DMS 273 (cell line): ENCODE measurements around the gene ANKRD62.
"Not testable (repeated sequence)": the region's sequence is repeated elsewhere in the genome, so short reads cannot be mapped to it uniquely, and the experiment has no call there.

Source experiments
- DNase-seq: peaks from one replicate; lab custom pipeline; 2025; ENCODE audit not compliant: unreplicated experiment; lab: John Stamatoyannopoulos, UW

The ANKRD62 gene

GRCh38 chr18:12065397-12065796 lies 28.2 kb upstream of the ANKRD62 start:
- peak; percentile 39 for DNase-seq

DNA sequence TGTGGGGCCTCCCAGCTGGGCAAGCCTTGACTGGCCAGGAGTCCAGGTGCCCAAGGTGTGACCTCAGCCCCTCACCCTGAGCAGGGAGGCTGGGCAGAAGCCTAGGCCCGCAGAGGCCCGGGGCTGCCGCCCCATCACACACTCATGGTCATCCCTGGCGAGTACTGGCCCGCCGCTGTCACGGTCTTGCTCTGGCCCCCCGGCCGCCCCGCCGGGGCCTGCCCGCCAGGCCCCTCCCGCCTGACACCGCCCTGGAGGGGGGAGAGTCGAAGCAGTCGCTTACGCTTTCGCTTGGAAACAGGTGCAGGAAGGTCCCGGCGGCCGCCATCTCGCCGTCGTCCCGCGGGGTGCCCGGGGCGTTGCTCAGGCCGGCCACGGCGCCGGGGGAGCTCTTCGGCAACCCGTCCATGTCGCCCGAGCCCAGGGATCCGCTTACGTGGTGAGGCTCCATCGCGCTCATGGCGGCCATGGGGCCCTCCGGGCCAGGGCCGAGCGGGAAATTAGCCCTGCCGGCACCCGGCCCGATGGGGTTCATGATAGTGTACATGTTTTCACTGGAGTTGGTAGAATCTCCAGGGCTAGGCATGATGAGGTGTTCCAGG lies 26.6 kb upstream of the ANKRD62 start:
- no peak for DNase-seq

DNA sequence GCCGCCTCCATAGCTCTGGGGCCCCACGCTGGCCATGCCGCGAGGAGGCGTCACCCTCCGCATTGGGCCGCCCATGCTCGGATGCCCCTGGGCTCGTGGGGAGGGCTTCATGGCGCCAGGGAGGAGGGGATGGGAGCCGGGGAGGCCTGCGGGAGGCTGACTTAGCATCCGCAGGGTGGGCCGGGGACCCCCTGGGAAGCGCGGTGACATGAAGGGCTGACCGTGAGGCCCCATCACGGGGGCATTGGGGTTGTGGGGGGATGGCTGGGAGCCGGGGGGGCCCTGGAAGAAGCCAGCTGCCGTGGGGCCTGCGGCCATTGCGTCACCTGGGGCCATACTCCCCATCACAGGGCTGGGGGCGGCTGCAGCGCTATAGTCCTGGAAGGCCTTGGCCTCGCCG lies 26.0 kb upstream of the ANKRD62 start:
- DNase-seq: no peak

GRCh38 chr18:12068316-12068949 lies 25.2 kb upstream of the ANKRD62 start:
- not testable (repeated sequence) for DNase-seq

GRCh38 chr18:12068950-12069320 lies 24.7 kb upstream of the ANKRD62 start:
- DNase-seq: no peak

- not testable (repeated sequence) for DNase-seq
These were observed 22.6 kb upstream of the ANKRD62 start for GRCh38 chr18:12071066-12071465.

GRCh38 chr18:12072996-12073395 lies 20.6 kb upstream of the ANKRD62 start:
- DNase-seq: no peak

- DNase-seq: peak; percentile 41
These were observed 18.9 kb upstream of the ANKRD62 start for GRCh38 chr18:12074736-12075135.

- peak; percentile 82 for DNase-seq
These were observed 17.1 kb upstream of the ANKRD62 start for GRCh38 chr18:12076424-12077140.

- not testable (repeated sequence) for DNase-seq
These were observed 15.6 kb upstream of the ANKRD62 start for GRCh38 chr18:12077994-12078393.

- peak; percentile 69 for DNase-seq
These were observed 14.0 kb upstream of the ANKRD62 start for GRCh38 chr18:12079491-12080237.

- no peak for DNase-seq
These were observed 8.5 kb upstream of the ANKRD62 start for GRCh38 chr18:12085136-12085535.

- DNase-seq: no peak
These were observed 7.9 kb upstream of the ANKRD62 start for GRCh38 chr18:12085786-12086185.

DNA sequence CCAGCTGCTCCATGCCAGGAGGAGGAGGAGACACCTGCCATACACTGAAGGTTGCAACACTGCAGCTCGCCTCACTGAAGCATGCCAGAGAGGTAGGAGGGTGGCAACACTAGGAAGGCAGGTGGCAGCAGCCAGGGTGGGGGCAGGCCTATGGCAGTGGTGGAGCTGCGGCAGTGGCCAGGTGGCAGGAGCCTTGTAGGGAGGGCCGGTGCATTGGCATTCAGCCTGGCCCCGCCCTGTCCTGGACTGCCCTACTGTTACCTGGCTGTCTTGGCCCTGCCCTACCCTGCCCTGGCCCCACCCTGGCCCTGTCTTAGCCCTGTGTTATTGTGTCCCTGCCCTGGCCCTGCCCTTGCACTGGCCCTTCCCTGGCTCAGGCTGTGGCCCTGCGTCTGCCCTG lies 7.4 kb upstream of the ANKRD62 start:
- DNase-seq: no peak

GRCh38 chr18:12086677-12087470 lies 6.8 kb upstream of the ANKRD62 start:
- DNase-seq: no peak

DNA sequence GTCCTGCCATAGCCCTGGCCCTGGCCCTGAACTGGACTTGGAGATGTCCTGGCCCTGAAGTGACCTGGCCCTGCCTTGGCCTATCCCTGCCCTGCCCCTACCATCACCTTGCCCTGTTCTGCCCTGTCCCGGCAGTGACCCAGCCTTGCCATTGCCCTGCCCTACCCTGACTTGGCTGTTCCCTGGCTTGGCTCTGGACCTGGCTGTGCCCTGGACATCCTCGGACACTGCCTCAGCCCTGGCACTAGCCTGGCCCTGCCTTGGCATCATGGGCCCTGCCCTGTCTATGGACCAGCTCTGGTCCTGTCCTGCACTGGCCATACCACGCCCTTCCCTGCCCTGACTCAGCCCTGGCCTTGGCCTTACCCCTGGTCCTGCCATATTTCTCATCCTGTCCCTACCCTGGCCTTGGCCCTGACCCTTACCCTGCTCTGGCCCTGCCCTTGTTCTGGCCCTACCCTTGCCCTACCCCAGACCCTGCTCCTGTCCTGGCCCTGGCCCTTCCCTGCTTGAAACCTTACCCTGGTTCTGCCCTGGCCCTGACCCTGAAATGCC lies 6.1 kb upstream of the ANKRD62 start:
- no peak for DNase-seq

DNA sequence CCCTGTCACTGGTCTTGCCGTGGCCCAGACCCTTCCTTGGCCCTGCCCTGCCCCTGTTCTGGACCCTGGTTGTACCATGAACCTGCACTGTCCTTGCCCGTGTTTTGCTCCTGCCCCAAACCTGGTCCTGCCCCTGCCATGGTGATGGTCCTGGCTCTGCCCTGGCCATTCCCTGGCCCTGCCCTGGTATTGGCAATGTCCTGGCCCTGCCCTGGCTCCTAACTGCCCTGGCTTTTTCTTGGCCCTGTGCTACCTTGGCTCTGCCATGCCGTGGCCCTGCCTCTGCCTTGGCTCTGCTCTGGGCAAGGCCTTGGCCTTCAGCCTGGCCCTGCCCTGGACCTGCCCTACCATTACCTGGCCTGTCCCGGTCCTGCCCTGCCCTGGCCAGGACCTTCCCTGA lies 5.5 kb upstream of the ANKRD62 start:
- no peak for DNase-seq

DNA sequence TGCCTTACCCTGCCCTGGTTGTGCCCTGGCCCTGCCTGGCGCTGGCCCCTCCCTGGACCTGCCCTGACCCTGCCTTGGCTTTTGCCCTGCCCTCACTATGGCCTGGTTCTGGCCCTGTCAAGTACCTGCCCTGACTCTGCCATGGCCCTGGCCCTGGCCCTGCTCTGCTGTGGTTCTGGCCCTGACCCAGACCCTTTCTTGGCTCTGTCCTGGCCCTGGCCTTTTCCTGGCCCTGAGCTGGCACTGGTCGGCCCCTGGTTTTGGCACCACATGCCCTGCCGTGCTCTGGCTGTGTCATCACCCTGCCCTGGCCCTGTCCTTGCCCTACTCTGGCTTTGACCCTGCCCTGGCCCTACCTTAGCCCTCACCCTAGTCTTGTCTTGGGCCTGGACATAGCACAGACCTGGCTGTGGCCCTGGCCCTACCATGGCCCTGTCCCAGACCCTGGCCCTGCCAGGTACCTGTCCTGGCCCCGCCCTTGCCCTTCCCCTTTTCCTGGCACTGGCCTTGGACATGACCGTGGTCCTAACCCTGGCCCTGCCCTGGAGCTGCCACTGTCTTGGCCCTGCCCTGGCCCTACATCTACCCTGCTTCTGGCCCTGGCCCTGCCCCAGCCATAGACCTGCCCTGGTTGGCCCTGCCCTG lies 4.8 kb upstream of the ANKRD62 start:
- DNase-seq: no peak

- no peak for DNase-seq
These were observed 2.0 kb upstream of the ANKRD62 start for GRCh38 chr18:12091538-12092141.
